ENCODE data around the gene ADD3. TPM values are rescaled to one million over a fixed set of nuclear protein-coding genes. Genes with fewer than 3 reads are reported as not detected.

The ADD3 gene
- total and polyA plus RNA-seq, 5 donors from 2014 or later = 341 to 405 (median 376) TPM

GRCh38 chr10:110160081-110160480 is 152.3 kb downstream of the ADD3 start:
- peaks cover 0 to 1% (median 0%) of the 10 kb centered on the region in 7 donors for H3K9me3 Mint-ChIP-seq
- H3K36me3 Mint-ChIP-seq = no peaks in the 10 kb centered on the region
- Histone ChIP-seq H3K27ac (ENCODE audit: insufficient read depth, low read length, poor library complexity, severe bottlenecking) (no peak overlapping the region), H3K4me1 (ENCODE audit: control insufficient read depth, insufficient read depth, low read length, poor library complexity, severe bottlenecking) (peaks cover 18% of the 10 kb centered on the region), H3K36me3 (ENCODE audit: control insufficient read depth, insufficient read depth, low read length) (no peaks in the 10 kb centered on the region), H3K9me3 (ENCODE audit: control insufficient read depth in 2 of 2, low read length in 2 of 2) (no peaks in the 10 kb centered on the region), H3K27me3 (ENCODE audit: control insufficient read depth, insufficient read depth, low read length) (peaks cover 37% of the 10 kb centered on the region), H3K4me3 (ENCODE audit: low read depth, low read length) (no peak overlapping the region)
- no peak overlapping the region for H3K4me3 Mint-ChIP-seq
- DNase-seq (no peak), ATAC-seq (ENCODE audit: low read depth in 2 of 2) (no peak)
- H3K4me1 Mint-ChIP-seq = peaks cover 5 to 33% (median 14%) of the 10 kb centered on the region in 4 donors
- H3K27me3 Mint-ChIP-seq = peaks cover 80% of the 10 kb centered on the region
- H3K27ac Mint-ChIP-seq = no peak overlapping the region

- Histone ChIP-seq H3K9me3 (ENCODE audit: control insufficient read depth in 2 of 2, low read length in 2 of 2) (no peaks in the 10 kb centered on the region), H3K27me3 (ENCODE audit: control insufficient read depth, insufficient read depth, low read length) (peaks cover 38% of the 10 kb centered on the region), H3K27ac (ENCODE audit: insufficient read depth, low read length, poor library complexity, severe bottlenecking) (no peak overlapping the region), H3K4me1 (ENCODE audit: control insufficient read depth, insufficient read depth, low read length, poor library complexity, severe bottlenecking) (peaks cover 18% of the 10 kb centered on the region), H3K4me3 (ENCODE audit: low read depth, low read length) (no peak overlapping the region), H3K36me3 (ENCODE audit: control insufficient read depth, insufficient read depth, low read length) (no peaks in the 10 kb centered on the region)
- H3K9me3 Mint-ChIP-seq = peaks cover 0 to 1% (median 0%) of the 10 kb centered on the region in 7 donors
- peaks cover 5 to 30% (median 13%) of the 10 kb centered on the region in 4 donors for H3K4me1 Mint-ChIP-seq
- H3K27ac Mint-ChIP-seq = no peak overlapping the region
- ATAC-seq (ENCODE audit: low read depth in 2 of 2) (no peak), DNase-seq (no peak)
- H3K4me3 Mint-ChIP-seq = no peak overlapping the region
- H3K27me3 Mint-ChIP-seq = peaks cover 84% of the 10 kb centered on the region
- H3K36me3 Mint-ChIP-seq = no peaks in the 10 kb centered on the region
Measured at GRCh38 chr10:110160522-110160921, 152.7 kb downstream of the ADD3 start.

- ATAC-seq (ENCODE audit: low read depth in 2 of 2) (no peak), DNase-seq (no peak)
- Histone ChIP-seq H3K4me3 (ENCODE audit: low read depth, low read length) (no peak overlapping the region), H3K27me3 (ENCODE audit: control insufficient read depth, insufficient read depth, low read length) (peaks cover 45% of the 10 kb centered on the region), H3K4me1 (ENCODE audit: control insufficient read depth, insufficient read depth, low read length, poor library complexity, severe bottlenecking) (no peaks in the 10 kb centered on the region), H3K27ac (ENCODE audit: insufficient read depth, low read length, poor library complexity, severe bottlenecking) (no peak overlapping the region), H3K9me3 (ENCODE audit: control insufficient read depth in 2 of 2, low read length in 2 of 2) (no peaks in the 10 kb centered on the region), H3K36me3 (ENCODE audit: control insufficient read depth, insufficient read depth, low read length) (no peaks in the 10 kb centered on the region)
- peaks cover 0 to 10% (median 3%) of the 10 kb centered on the region in 4 donors for H3K4me1 Mint-ChIP-seq
- H3K9me3 Mint-ChIP-seq = peaks cover 0 to 3% (median 0%) of the 10 kb centered on the region in 7 donors
- peaks cover 84% of the 10 kb centered on the region for H3K27me3 Mint-ChIP-seq
- no peaks in the 10 kb centered on the region for H3K36me3 Mint-ChIP-seq
- H3K27ac Mint-ChIP-seq = no peak overlapping the region
- no peak overlapping the region for H3K4me3 Mint-ChIP-seq
Measured at GRCh38 chr10:110162741-110163145, 155.0 kb downstream of the ADD3 start.

GRCh38 chr10:110163192-110163773 is 155.5 kb downstream of the ADD3 start:
- H3K4me1 Mint-ChIP-seq = peaks cover 0 to 10% (median 4%) of the 10 kb centered on the region in 4 donors
- no peak overlapping the region for H3K4me3 Mint-ChIP-seq
- H3K27ac Mint-ChIP-seq = no peak overlapping the region
- ATAC-seq (ENCODE audit: low read depth in 2 of 2) (no peak), DNase-seq (no peak)
- no peaks in the 10 kb centered on the region for H3K36me3 ChIP-seq (ENCODE audit: control insufficient read depth, insufficient read depth, low read length)
- H3K4me3 ChIP-seq (ENCODE audit: low read depth, low read length) = no peak overlapping the region
- no peak overlapping the region for H3K27ac ChIP-seq (ENCODE audit: insufficient read depth, low read length, poor library complexity, severe bottlenecking)
- H3K4me1 ChIP-seq (ENCODE audit: control insufficient read depth, insufficient read depth, low read length, poor library complexity, severe bottlenecking) = peaks cover 1% of the 10 kb centered on the region
- peaks cover 0 to 3% (median 0%) of the 10 kb centered on the region in 7 donors for H3K9me3 Mint-ChIP-seq
- no peaks in the 10 kb centered on the region for H3K9me3 ChIP-seq (ENCODE audit: control insufficient read depth in 2 of 2, low read length in 2 of 2)
- H3K27me3 Mint-ChIP-seq = peaks cover 84% of the 10 kb centered on the region
- peaks cover 48% of the 10 kb centered on the region for H3K27me3 ChIP-seq (ENCODE audit: control insufficient read depth, insufficient read depth, low read length)
- no peaks in the 10 kb centered on the region for H3K36me3 Mint-ChIP-seq

GRCh38 chr10:110163841-110164240 is 156.1 kb downstream of the ADD3 start:
- peaks cover 48% of the 10 kb centered on the region for H3K27me3 ChIP-seq (ENCODE audit: control insufficient read depth, insufficient read depth, low read length)
- peaks cover 87% of the 10 kb centered on the region for H3K27me3 Mint-ChIP-seq
- H3K27ac ChIP-seq (ENCODE audit: insufficient read depth, low read length, poor library complexity, severe bottlenecking) = no peak overlapping the region

GRCh38 chr10:110165239-110165638 is 157.5 kb downstream of the ADD3 start:
- Histone ChIP-seq H3K4me3 (ENCODE audit: low read depth, low read length) (no peak overlapping the region), H3K27ac (ENCODE audit: insufficient read depth, low read length, poor library complexity, severe bottlenecking) (no peak overlapping the region), H3K9me3 (ENCODE audit: control insufficient read depth in 2 of 2, low read length in 2 of 2) (no peaks in the 10 kb centered on the region), H3K4me1 (ENCODE audit: control insufficient read depth, insufficient read depth, low read length, poor library complexity, severe bottlenecking) (peaks cover 8% of the 10 kb centered on the region), H3K27me3 (ENCODE audit: control insufficient read depth, insufficient read depth, low read length) (peaks cover 55% of the 10 kb centered on the region), H3K36me3 (ENCODE audit: control insufficient read depth, insufficient read depth, low read length) (no peaks in the 10 kb centered on the region)
- DNase-seq = no peak
- Mint-ChIP-seq H3K27me3 (peaks cover 88% of the 10 kb centered on the region), H3K27ac (no peak overlapping the region), H3K4me1 (peaks cover 0 to 26% (median 11%) of the 10 kb centered on the region in 4 donors), H3K4me3 (no peak overlapping the region), H3K36me3 (no peaks in the 10 kb centered on the region), H3K9me3 (peaks cover 0 to 3% (median 0%) of the 10 kb centered on the region in 7 donors)
- no peak for ATAC-seq (ENCODE audit: low read depth in 2 of 2)

More at GRCh38 chr10:110163841-110164240, 156.1 kb downstream of the ADD3 start:
- peaks cover 7% of the 10 kb centered on the region for H3K4me1 ChIP-seq (ENCODE audit: control insufficient read depth, insufficient read depth, low read length, poor library complexity, severe bottlenecking)
- no peaks in the 10 kb centered on the region for H3K36me3 ChIP-seq (ENCODE audit: control insufficient read depth, insufficient read depth, low read length)
- H3K9me3 Mint-ChIP-seq = peaks cover 0 to 3% (median 0%) of the 10 kb centered on the region in 7 donors
- DNase-seq (no peak), ATAC-seq (ENCODE audit: low read depth in 2 of 2) (no peak)
- H3K4me3 ChIP-seq (ENCODE audit: low read depth, low read length) = no peak overlapping the region
- H3K4me1 Mint-ChIP-seq = peaks cover 0 to 12% (median 7%) of the 10 kb centered on the region in 4 donors
- no peak overlapping the region for H3K27ac Mint-ChIP-seq
- no peaks in the 10 kb centered on the region for H3K9me3 ChIP-seq (ENCODE audit: control insufficient read depth in 2 of 2, low read length in 2 of 2)
- no peaks in the 10 kb centered on the region for H3K36me3 Mint-ChIP-seq
- no peak overlapping the region for H3K4me3 Mint-ChIP-seq

- no peak for DNase-seq
- Mint-ChIP-seq H3K27me3 (peaks cover 83% of the 10 kb centered on the region), H3K9me3 (peaks cover 0 to 3% (median 0%) of the 10 kb centered on the region in 7 donors), H3K36me3 (no peaks in the 10 kb centered on the region), H3K4me3 (no peak overlapping the region), H3K27ac (no peak overlapping the region), H3K4me1 (peaks cover 0 to 29% (median 13%) of the 10 kb centered on the region in 4 donors)
- Histone ChIP-seq H3K4me1 (ENCODE audit: control insufficient read depth, insufficient read depth, low read length, poor library complexity, severe bottlenecking) (peaks cover 8% of the 10 kb centered on the region), H3K36me3 (ENCODE audit: control insufficient read depth, insufficient read depth, low read length) (no peaks in the 10 kb centered on the region), H3K27me3 (ENCODE audit: control insufficient read depth, insufficient read depth, low read length) (peaks cover 53% of the 10 kb centered on the region), H3K4me3 (ENCODE audit: low read depth, low read length) (no peak overlapping the region), H3K27ac (ENCODE audit: insufficient read depth, low read length, poor library complexity, severe bottlenecking) (no peak overlapping the region), H3K9me3 (ENCODE audit: control insufficient read depth in 2 of 2, low read length in 2 of 2) (no peaks in the 10 kb centered on the region)
- ATAC-seq (ENCODE audit: low read depth in 2 of 2) = no peak
Measured at GRCh38 chr10:110167149-110167548, 159.4 kb downstream of the ADD3 start.

Measured in CD4-positive, CD25-positive, alpha-beta regulatory T cell (primary cell).